ENCODE measurements around the gene ZDHHC7. TPM values are rescaled to one million over a fixed set of nuclear protein-coding genes. Genes with fewer than 3 reads are reported as not detected.

ZDHHC7 gene
- total RNA-seq, 2 donors from 2014 or later: 64.6 TPM

DNA sequence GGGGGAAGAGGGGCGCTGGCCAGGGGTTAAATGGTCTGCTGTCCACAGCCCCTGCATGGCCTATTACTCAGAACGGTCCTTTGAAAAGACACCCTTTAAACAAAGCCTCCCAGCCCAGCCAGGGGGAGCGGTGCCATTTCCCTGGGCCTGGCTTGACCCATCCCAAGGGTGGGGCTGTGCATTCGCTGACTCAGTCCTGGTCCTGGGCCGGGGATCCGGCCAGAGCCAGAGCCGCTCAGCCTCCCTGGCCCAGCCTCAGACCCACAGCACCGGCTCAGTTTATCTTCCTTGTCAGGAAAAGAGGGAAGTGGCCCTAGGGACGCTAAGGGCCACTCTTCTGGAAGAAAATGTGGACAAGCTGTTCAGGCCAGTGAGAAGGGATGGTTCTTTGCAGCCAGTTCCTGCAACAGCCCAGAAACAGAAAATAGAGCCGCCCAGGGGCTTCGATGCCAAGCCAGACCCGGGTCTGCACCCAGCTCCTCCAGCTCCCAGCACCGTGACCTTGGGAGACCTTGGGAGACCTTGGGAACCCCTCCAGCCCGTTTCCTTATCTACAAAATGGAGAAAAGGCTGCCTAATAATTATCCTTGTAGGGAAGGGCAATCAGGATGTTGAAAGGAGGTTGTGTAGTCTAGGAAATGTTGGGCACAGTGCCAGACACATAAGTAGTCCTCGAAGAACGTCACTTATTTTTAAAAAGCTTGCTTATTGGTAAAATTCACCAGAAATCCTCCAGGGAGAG, 82.5 kb downstream of the ZDHHC7 start:
- 66% methylated on average over 14 of the region's 16 CpGs for whole genome bisulfite sequencing
- no peaks in the 10 kb centered on the region for H3K4me1 ChIP-seq (replicated peaks)
- no peak for TF ChIP-seq POLR2AphosphoS5 (IDR thresholded peaks at IDR 0.05)
- no peak for TF ChIP-seq POLR2A (IDR thresholded peaks at IDR 0.05)
- TF ChIP-seq, protein P1, sequence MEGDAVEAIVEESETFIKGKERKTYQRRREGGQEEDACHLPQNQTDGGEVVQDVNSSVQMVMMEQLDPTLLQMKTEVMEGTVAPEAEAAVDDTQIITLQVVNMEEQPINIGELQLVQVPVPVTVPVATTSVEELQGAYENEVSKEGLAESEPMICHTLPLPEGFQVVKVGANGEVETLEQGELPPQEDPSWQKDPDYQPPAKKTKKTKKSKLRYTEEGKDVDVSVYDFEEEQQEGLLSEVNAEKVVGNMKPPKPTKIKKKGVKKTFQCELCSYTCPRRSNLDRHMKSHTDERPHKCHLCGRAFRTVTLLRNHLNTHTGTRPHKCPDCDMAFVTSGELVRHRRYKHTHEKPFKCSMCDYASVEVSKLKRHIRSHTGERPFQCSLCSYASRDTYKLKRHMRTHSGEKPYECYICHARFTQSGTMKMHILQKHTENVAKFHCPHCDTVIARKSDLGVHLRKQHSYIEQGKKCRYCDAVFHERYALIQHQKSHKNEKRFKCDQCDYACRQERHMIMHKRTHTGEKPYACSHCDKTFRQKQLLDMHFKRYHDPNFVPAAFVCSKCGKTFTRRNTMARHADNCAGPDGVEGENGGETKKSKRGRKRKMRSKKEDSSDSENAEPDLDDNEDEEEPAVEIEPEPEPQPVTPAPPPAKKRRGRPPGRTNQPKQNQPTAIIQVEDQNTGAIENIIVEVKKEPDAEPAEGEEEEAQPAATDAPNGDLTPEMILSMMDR (IDR thresholded peaks at IDR 0.05): no peak
- no peak for DNase-seq (ENCODE audit: low spot score)
- H3K27ac ChIP-seq: peak overlapping the region; percentile 26 to 32
- H3K27me3 ChIP-seq (replicated peaks; ENCODE audit: insufficient read depth): no peaks in the 10 kb centered on the region
- H3K4me3 ChIP-seq: no peak overlapping the region
- intact Hi-C loops (cut with DNase I): no loop called here
- H3K36me3 ChIP-seq: no peaks in the 10 kb centered on the region
- H3K9me3 ChIP-seq: no peaks in the 10 kb centered on the region

DNA sequence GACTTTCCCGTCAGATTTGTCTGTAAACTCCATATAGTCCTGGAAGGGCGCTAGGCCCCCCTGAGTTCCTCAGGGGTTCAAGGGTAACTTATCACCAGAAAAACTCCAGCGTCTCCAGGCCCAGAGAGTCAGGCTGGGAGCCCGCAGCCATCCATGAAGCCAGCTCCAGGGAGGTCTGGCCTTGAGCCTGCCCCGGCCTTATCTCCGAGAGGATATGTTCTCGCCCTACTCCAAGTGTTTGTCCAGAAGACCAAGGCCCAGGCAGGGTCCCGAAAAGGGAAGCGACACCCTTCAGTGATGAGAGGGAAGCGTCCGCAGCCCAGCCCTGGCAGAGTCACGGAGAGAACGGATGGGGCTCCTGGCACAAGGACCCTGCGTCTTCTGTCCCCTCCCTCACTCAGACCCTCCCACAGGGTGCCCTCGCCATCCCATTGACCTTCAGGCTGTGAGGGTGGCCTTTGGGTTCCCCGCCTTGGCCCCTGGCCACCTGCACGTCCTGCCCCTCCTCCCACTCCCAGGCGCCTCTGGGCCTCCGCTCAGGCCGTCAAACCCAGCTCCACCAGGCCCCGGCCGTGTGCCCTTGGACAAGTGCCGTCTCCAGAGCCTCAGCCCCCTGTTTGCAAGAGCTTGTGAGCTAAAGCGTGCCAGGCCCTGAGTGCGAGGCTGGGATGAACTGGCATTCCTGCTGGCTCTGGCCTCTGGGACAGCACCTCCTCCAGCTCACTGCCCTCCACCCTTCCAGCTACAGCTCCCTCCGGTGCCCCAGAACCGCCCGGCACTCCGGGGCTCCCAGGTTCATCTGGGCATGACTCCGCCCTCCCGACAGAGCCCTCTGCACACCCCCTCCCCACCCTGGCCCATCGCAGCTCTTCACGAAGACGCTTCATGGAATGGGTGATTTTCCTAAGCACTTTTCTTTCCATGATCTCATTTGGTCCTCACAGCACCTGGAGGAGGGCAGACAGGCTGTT, 83.4 kb downstream of the ZDHHC7 start:
- WGBS: 86% methylated on average over 34 of the region's 34 CpGs
- DNase-seq (ENCODE audit: low spot score): no peak
- Histone ChIP-seq H3K27ac (peak overlapping the region; percentile 26 to 32), H3K9me3 (no peaks in the 10 kb centered on the region), H3K36me3 (no peaks in the 10 kb centered on the region), H3K4me1 (replicated peaks) (no peaks in the 10 kb centered on the region), H3K4me3 (no peak overlapping the region), H3K27me3 (replicated peaks; ENCODE audit: insufficient read depth) (no peaks in the 10 kb centered on the region)
- intact Hi-C loops (cut with DNase I): no loop called here
- TF ChIP-seq, protein P1 (IDR thresholded peaks at IDR 0.05): no peak
- TF ChIP-seq POLR2A (IDR thresholded peaks at IDR 0.05) (no peak), POLR2AphosphoS5 (IDR thresholded peaks at IDR 0.05) (no peak)

DNA sequence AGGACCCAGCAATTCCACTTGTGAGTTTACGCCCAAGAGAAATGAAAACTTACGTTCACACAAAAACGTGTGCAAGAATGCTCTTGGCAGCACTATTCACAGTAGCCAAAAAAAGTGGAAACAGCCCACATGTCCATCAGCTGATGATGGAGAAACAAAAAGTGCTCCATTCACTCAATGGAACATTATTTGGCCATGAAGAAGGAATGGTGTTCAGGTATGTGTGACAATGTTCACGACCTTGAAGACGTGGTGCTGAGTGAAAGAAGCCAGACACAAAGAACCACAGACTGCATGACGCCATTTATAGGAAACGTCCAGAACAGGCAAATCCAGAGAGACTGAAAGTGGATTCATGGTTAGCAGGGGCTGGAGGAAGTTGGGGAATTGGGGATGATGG, 84.9 kb downstream of the ZDHHC7 start:
- Histone ChIP-seq H3K36me3 (no peaks in the 10 kb centered on the region), H3K27me3 (replicated peaks; ENCODE audit: insufficient read depth) (no peaks in the 10 kb centered on the region), H3K9me3 (no peaks in the 10 kb centered on the region), H3K4me1 (replicated peaks) (peaks cover 2% of the 10 kb centered on the region), H3K27ac (no peak overlapping the region), H3K4me3 (no peak overlapping the region)
- TF ChIP-seq POLR2AphosphoS5 (IDR thresholded peaks at IDR 0.05) (no peak), POLR2A (IDR thresholded peaks at IDR 0.05) (no peak)
- TF ChIP-seq, protein P1 (IDR thresholded peaks at IDR 0.05): no peak
- intact Hi-C loops (cut with DNase I): no loop called here
- WGBS: 57% methylated on average over 7 of the region's 7 CpGs
- DNase-seq (ENCODE audit: low spot score): no peak

DNA sequence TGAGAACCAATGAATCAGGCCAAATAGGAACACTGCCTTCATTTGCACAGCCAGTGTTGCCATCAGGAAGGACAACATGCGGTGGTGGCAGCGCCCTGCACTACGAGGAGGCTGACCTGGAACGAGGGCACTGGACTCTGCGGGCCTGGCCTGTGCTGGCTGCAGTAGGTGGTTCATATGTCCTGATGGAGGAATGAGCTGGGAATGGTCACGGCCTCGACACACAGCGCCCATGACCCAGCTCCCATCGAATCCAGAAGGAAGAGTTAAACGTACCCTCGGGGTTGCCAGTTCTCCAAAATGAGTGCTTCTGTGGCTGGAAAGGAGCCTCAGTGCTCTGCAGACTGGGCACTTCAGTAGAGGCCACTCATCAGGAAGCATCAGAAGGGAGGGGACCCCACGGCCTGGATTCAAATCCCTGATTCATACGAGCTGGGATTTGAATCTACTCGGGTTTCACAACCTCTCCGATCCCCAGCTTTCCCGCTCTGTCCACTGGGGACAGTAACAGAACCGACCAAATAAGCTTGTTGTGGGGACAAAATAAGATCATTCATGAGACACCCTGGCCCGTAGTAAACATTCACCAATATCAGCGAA, 85.5 kb downstream of the ZDHHC7 start:
- Histone ChIP-seq H3K9me3 (no peaks in the 10 kb centered on the region), H3K27ac (peak overlapping the region; percentile 4 to 43), H3K36me3 (no peaks in the 10 kb centered on the region), H3K27me3 (replicated peaks; ENCODE audit: insufficient read depth) (no peaks in the 10 kb centered on the region), H3K4me1 (replicated peaks) (peaks cover 2% of the 10 kb centered on the region), H3K4me3 (no peak overlapping the region)
- TF ChIP-seq POLR2A (IDR thresholded peaks at IDR 0.05): no peak
- TF ChIP-seq, protein P1 (IDR thresholded peaks at IDR 0.05): no peak
- TF ChIP-seq POLR2AphosphoS5 (IDR thresholded peaks at IDR 0.05): no peak
- 84% methylated on average over 19 of the region's 19 CpGs for WGBS
- no peak for DNase-seq (ENCODE audit: low spot score)
- intact Hi-C loops (cut with DNase I): no loop called here
